HepG2 (cell line): Measurements from ENCODE around the gene MFGE8. TPM values are rescaled to one million over a fixed set of nuclear protein-coding genes. Genes with fewer than 3 reads are reported as not detected.

ENCODE experiments used
- ATAC-seq: fragments of 200-7000 bp; cut with Tn5 transposase; 3 replicates; pipeline ENCODE4 v1.9.1; 2020; ENCODE audit warnings: mild to moderate bottlenecking, moderate library complexity
- BruUV-seq: library from RNA; stranded (reverse); fragments of 400-500 nt; replicated peaks from 2 replicates; lab custom pipeline; 2021; lab: Mats Ljungman, UMichigan
- CTCF ChIA-PET: fragments of 300-600 bp; formaldehyde crosslinking; extraction: SDS; loops from one replicate; lab custom pipeline; 2021; ENCODE audit warnings: low total read pairs, inconsistent platforms, low intra/inter-chr PET ratio; lab: Yijun Ruan, JAX
- POLR2A ChIA-PET: fragments of 350-600 bp; sonication (Branson Sonifier 250); formaldehyde crosslinking; loops from one replicate; lab custom pipeline; 2020; ENCODE audit warnings: antibody characterized with exemption, inconsistent platforms; lab: Yijun Ruan, JAX
- DNase-seq: peaks from one replicate; pipeline ENCODE4 v3.0.0-alpha.2; 2015; ENCODE audit warnings: low spot score
- FAIRE-seq: peaks from 3 replicates; lab custom pipeline; 2011; peaks lifted over from hg19 to GRCh38; lab: Jason Lieb, UNC
- H2AFZ ChIP-seq: one replicate; pipeline ENCODE4 v1.6.1; 2011; ENCODE audit warnings: low read length, inconsistent platforms
- H3K27ac ChIP-seq: fragments of 300-600 bp; 3 replicates; pipeline ENCODE4 v1.8.0; 2011; ENCODE audit warnings: mixed run types, mild to moderate bottlenecking, mixed read lengths, low read length, inconsistent platforms; ENCODE audit not compliant: insufficient read depth; ENCODE audit errors: extremely low read length
- H3K27me3 ChIP-seq, 2 experiments: fragments of 200-600 bp in 1 of 2; 2 replicates in 1 of 2; 3 replicates in 1 of 2; pipeline versions ENCODE4 v1.6.0 to v1.8.0; 2011; ENCODE audit warnings: low read length in 2 of 2, mild to moderate bottlenecking in 2 of 2, moderate library complexity in 2 of 2, inconsistent platforms in 1 of 2; ENCODE audit not compliant: insufficient read depth in 2 of 2, control insufficient read depth in 1 of 2
- H3K36me3 ChIP-seq, 2 experiments: fragments of 200-600 bp in 1 of 2; replicated peaks in 1 of 2; 2 replicates in 1 of 2; 3 replicates in 1 of 2; pipeline versions ENCODE4 v1.5.1 to v1.8.0; 2011; ENCODE audit warnings: low read length in 2 of 2, inconsistent platforms in 1 of 2; ENCODE audit not compliant: insufficient read depth in 2 of 2, control insufficient read depth in 1 of 2
- H3K4me1 ChIP-seq: 2 replicates; pipeline ENCODE4 v1.5.1; 2012; ENCODE audit warnings: low read length, inconsistent platforms; ENCODE audit not compliant: insufficient read depth
- H3K4me2 ChIP-seq: 2 replicates; pipeline ENCODE4 v1.6.0; 2011; ENCODE audit warnings: low read depth, low read length, inconsistent platforms
- H3K4me3 ChIP-seq, 3 experiments: fragments of 200-600 bp in 1 of 3; sonication (generic), shearing (Covaris generic) in 1 of 3; replicated peaks in 1 of 3; 2 replicates each; pipeline ENCODE4 v1.5.1; 2011 to 2016; ENCODE audit warnings: low read length in 3 of 3, inconsistent platforms in 2 of 3, low read depth in 2 of 3, mild to moderate bottlenecking in 2 of 3, control low read depth in 1 of 3, mixed read lengths in 1 of 3; ENCODE audit not compliant: insufficient read depth in 1 of 3
- H3K79me2 ChIP-seq: one replicate; pipeline ENCODE4 v1.6.1; 2011; ENCODE audit warnings: low read length, inconsistent platforms; ENCODE audit not compliant: insufficient read depth
- H3K9ac ChIP-seq: 2 replicates; pipeline ENCODE4 v1.6.0; 2011; ENCODE audit warnings: mild to moderate bottlenecking, low read depth, low read length, inconsistent platforms; ENCODE audit not compliant: insufficient read depth
- H3K9me3 ChIP-seq: 2 replicates; pipeline ENCODE4 v1.5.1; 2012; ENCODE audit warnings: mild to moderate bottlenecking, low read length
- H4K20me1 ChIP-seq: 2 replicates; pipeline ENCODE4 v1.6.0; 2011; ENCODE audit warnings: inconsistent platforms, mild to moderate bottlenecking, low read length, moderate library complexity; ENCODE audit not compliant: insufficient read depth
- DPF2 ChIP-seq: sonication (generic); formaldehyde crosslinking; IDR thresholded peaks from 2 replicates; pipeline ENCODE4 v1.4.0; 2020; ENCODE audit warnings: mild to moderate bottlenecking, low read depth, missing genetic modification reagents, borderline replicate concordance
- HNF4A ChIP-seq: sonication (generic); formaldehyde crosslinking; IDR thresholded peaks from 2 replicates; pipeline ENCODE4 v1.4.0; 2020; ENCODE audit warnings: missing genetic modification reagents
- MIXL1 ChIP-seq: IDR thresholded peaks from 2 replicates; pipeline ENCODE4 v1.6.1; 2016
- SP2 ChIP-seq: sonication (generic); formaldehyde crosslinking; IDR thresholded peaks from 2 replicates; pipeline ENCODE4 v1.5.1; 2020; ENCODE audit warnings: mild to moderate bottlenecking, missing genetic modification reagents
- TBX3 ChIP-seq: fragments of 450-650 bp; IDR thresholded peaks from 2 replicates; pipeline ENCODE4 v1.6.1; 2017; ENCODE audit warnings: antibody characterized with exemption, mild to moderate bottlenecking, inconsistent platforms, borderline replicate concordance
- TEAD3 ChIP-seq: optimal IDR thresholded peaks from 2 replicates; pipeline ENCODE3; 2016; ENCODE audit warnings: borderline replicate concordance
- ZC3H4 ChIP-seq: sonication (generic); formaldehyde crosslinking; IDR thresholded peaks from 2 replicates; pipeline ENCODE4 v1.4.0; 2020; ENCODE audit warnings: missing genetic modification reagents, borderline replicate concordance
- ZNF530 ChIP-seq: sonication (generic); formaldehyde crosslinking; IDR thresholded peaks from 2 replicates; pipeline ENCODE4 v1.5.0; 2020; ENCODE audit warnings: low read depth, mild to moderate bottlenecking, missing genetic modification reagents
- WGBS: methylation state at CpG from one replicate; pipeline ENCODE4 v1.1.6; 2017; ENCODE audit warnings: low lambda C conversion rate; 5-methylcytosine and 5-hydroxymethylcytosine counted together
- in situ Hi-C: cut with HindIII; loops from 2 replicates; pipeline ENCODE4 v1.10.0; 2017; ENCODE audit warnings: low pct_unique_long_range_greater_than_20kb; ENCODE audit not compliant: extremely low pct_ligation_motif_present
- intact Hi-C: fragments of 100-400 bp; cut with micrococcal nuclease; formaldehyde crosslinking; loops from one replicate; pipeline ENCODE4 v1.10.0; 2022; ENCODE audit not compliant: unreplicated experiment
- polyA plus RNA-seq, 8 experiments: library from polyadenylated mRNA; depleted of rRNA in 3 of 8; stranded (reverse) in 7 of 8; unstranded in 1 of 8; fragments of >200 nt; fragmentation: Illumina TruSeq in 4 of 8; extraction: Trizol in 4 of 8; gene quantifications; 2 replicates each; pipeline versions ENCODE4 v1.2.1 to v1.2.3, GENCODE V29; 2011 to 2016; ENCODE audit warnings: low read depth in 4 of 8, missing spikeins in 1 of 8, mixed read lengths in 1 of 8; ENCODE audit not compliant: insufficient read depth in 1 of 8
- total RNA-seq, 5 experiments: library from RNA; depleted of rRNA; stranded (reverse); fragments of >200 nt; fragmentation: Illumina TruSeq; extraction: Trizol; gene quantifications; 2 replicates each; pipeline ENCODE4 v1.2.3, GENCODE V29; 2016; ENCODE audit warnings: low read depth in 1 of 5
- TF ChIP-seq, protein P1 (sequence below): sonication (generic); formaldehyde crosslinking; IDR thresholded peaks from 2 replicates; pipeline ENCODE4 v1.4.0; 2020; ENCODE audit warnings: mild to moderate bottlenecking, missing genetic modification reagents
- TF ChIP-seq, protein P2 (sequence below): IDR thresholded peaks from 2 replicates; pipeline ENCODE4 v1.6.1; 2016
- TF ChIP-seq, protein P3 (sequence below): sonication (generic); formaldehyde crosslinking; IDR thresholded peaks from 2 replicates; pipeline ENCODE4 v1.4.0; 2020; ENCODE audit warnings: missing genetic modification reagents, borderline replicate concordance

The MFGE8 gene
- total and polyA plus RNA-seq, 2 of the 13 experiments (the other 11 are each of a cell fraction or from before 2014, with no cell fraction given), result 3.4 to 22.1 TPM

- CTCF ChIA-PET, result no interaction called here
- Histone ChIP-seq H3K9ac (no peak overlapping the region), H3K4me2 (no peak overlapping the region), H3K27me3 (peaks cover 1 to 9% of the 10 kb centered on the region in 2 experiments; a peak in 2 of 5 replicates), H3K9me3 (no peaks in the 10 kb centered on the region), H3K27ac (no peak overlapping the region), H3K4me1 (no peaks in the 10 kb centered on the region), H3K79me2 (no peaks in the 10 kb centered on the region), H3K4me3 (no peak overlapping the region), H3K36me3 (no peaks in the 10 kb centered on the region), H2AFZ (no peak overlapping the region), H4K20me1 (no peaks in the 10 kb centered on the region)
- ATAC-seq (no peak), DNase-seq (no peak), FAIRE-seq (no peak)
- POLR2A ChIA-PET, result no interaction called here
- intact Hi-C loops, result no loop called here
- in situ Hi-C loops, result no loop called here
- WGBS, result 32% methylated on average over 9 of the region's 9 CpGs
- no TSS peak for BruUV-seq
- no peak for TF ChIP-seq SP2
- TF ChIP-seq, protein P1, sequence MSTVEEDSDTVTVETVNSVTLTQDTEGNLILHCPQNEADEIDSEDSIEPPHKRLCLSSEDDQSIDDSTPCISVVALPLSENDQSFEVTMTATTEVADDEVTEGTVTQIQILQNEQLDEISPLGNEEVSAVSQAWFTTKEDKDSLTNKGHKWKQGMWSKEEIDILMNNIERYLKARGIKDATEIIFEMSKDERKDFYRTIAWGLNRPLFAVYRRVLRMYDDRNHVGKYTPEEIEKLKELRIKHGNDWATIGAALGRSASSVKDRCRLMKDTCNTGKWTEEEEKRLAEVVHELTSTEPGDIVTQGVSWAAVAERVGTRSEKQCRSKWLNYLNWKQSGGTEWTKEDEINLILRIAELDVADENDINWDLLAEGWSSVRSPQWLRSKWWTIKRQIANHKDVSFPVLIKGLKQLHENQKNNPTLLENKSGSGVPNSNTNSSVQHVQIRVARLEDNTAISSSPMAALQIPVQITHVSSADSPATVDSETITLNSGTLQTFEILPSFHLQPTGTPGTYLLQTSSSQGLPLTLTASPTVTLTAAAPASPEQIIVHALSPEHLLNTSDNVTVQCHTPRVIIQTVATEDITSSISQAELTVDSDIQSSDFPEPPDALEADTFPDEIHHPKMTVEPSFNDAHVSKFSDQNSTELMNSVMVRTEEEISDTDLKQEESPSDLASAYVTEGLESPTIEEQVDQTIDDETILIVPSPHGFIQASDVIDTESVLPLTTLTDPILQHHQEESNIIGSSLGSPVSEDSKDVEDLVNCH, result no peak
- no peak for TF ChIP-seq ZC3H4 (CRISPR knock-in tag)
- TF ChIP-seq HNF4A, result no peak
- TF ChIP-seq, protein P2, sequence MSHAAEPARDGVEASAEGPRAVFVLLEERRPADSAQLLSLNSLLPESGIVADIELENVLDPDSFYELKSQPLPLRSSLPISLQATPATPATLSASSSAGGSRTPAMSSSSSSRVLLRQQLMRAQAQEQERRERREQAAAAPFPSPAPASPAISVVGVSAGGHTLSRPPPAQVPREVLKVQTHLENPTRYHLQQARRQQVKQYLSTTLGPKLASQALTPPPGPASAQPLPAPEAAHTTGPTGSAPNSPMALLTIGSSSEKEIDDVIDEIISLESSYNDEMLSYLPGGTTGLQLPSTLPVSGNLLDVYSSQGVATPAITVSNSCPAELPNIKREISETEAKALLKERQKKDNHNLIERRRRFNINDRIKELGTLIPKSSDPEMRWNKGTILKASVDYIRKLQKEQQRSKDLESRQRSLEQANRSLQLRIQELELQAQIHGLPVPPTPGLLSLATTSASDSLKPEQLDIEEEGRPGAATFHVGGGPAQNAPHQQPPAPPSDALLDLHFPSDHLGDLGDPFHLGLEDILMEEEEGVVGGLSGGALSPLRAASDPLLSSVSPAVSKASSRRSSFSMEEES (CRISPR knock-in tag), result no peak
- no peak for TF ChIP-seq ZNF530
- TF ChIP-seq DPF2, result no peak
- no peak for TF ChIP-seq MIXL1 (CRISPR knock-in tag)
- TF ChIP-seq TEAD3 (CRISPR knock-in tag), result no peak
- TF ChIP-seq TBX3, result no peak
- TF ChIP-seq, protein P3, sequence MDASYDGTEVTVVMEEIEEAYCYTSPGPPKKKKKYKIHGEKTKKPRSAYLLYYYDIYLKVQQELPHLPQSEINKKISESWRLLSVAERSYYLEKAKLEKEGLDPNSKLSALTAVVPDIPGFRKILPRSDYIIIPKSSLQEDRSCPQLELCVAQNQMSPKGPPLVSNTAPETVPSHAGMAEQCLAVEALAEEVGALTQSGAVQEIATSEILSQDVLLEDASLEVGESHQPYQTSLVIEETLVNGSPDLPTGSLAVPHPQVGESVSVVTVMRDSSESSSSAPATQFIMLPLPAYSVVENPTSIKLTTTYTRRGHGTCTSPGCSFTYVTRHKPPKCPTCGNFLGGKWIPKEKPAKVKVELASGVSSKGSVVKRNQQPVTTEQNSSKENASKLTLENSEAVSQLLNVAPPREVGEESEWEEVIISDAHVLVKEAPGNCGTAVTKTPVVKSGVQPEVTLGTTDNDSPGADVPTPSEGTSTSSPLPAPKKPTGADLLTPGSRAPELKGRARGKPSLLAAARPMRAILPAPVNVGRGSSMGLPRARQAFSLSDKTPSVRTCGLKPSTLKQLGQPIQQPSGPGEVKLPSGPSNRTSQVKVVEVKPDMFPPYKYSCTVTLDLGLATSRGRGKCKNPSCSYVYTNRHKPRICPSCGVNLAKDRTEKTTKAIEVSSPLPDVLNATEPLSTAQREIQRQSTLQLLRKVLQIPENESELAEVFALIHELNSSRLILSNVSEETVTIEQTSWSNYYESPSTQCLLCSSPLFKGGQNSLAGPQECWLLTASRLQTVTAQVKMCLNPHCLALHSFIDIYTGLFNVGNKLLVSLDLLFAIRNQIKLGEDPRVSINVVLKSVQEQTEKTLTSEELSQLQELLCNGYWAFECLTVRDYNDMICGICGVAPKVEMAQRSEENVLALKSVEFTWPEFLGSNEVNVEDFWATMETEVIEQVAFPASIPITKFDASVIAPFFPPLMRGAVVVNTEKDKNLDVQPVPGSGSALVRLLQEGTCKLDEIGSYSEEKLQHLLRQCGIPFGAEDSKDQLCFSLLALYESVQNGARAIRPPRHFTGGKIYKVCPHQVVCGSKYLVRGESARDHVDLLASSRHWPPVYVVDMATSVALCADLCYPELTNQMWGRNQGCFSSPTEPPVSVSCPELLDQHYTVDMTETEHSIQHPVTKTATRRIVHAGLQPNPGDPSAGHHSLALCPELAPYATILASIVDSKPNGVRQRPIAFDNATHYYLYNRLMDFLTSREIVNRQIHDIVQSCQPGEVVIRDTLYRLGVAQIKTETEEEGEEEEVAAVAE (CRISPR knock-in tag), result no peak
Observed at GRCh38 chr15:88920186-88920891, 7.2 kb upstream of the MFGE8 start.
